ENCODE measurements around the gene ANKS1A. TPM values are rescaled to one million over a fixed set of nuclear protein-coding genes. Genes with fewer than 3 reads are reported as not detected.

ANKS1A gene
- total RNA-seq, 1 experiment from 2014 or later = 26.5 TPM

DNA sequence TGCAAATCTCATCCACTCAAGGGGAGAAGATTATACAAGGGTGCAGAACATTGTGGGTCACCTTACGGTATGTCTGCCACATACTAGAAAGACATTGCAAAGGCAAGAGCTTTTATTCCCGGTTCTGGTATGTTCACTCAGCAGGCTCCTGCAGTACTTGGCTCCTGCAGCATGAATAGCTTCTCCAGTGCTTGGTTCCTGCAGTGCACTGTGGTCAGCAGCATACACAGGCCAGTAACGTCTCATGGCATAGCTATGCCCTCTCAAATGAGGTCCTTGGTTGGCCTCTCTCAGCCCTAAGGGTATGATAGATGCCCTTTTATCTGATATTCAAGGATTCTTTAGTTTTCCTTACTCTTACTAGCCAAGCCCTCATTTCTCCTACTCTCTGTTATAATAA is 239.4 kb downstream of the ANKS1A start:
- WGBS (ENCODE audit: extremely low coverage, insufficient read length, low lambda C conversion rate) = no CpG with 5 or more reads among the region's 3 CpGs

More for the DNA sequence above, 239.4 kb downstream of the ANKS1A start:
- no peak overlapping the region for H3K4ac ChIP-seq (ENCODE audit: low read depth, low read length)
- H3K56ac ChIP-seq (ENCODE audit: insufficient read length, low read depth, low read length) = no peak overlapping the region
- no peak overlapping the region for H3K14ac ChIP-seq (ENCODE audit: insufficient read depth, low read length)
- H3K9ac ChIP-seq (ENCODE audit: extremely low read depth, insufficient read length, low read length) = no peak overlapping the region
- no peak overlapping the region for H4K8ac ChIP-seq (replicated peaks; ENCODE audit: insufficient read length, low read depth, low read length)
- no peak overlapping the region for H3K27ac ChIP-seq (ENCODE audit: insufficient read length, low read depth, low read length)
- H4K20me1 ChIP-seq (ENCODE audit: control insufficient read depth, insufficient read depth, insufficient read length) = no peaks in the 10 kb centered on the region
- H3K27me3 ChIP-seq (ENCODE audit: insufficient read depth, low read length) = no peaks in the 10 kb centered on the region
- no peak overlapping the region for H3T11ph ChIP-seq (ENCODE audit: low read length)
- H3K18ac ChIP-seq (ENCODE audit: insufficient read length, low read depth, low read length) = no peak overlapping the region
- no peaks in the 10 kb centered on the region for H3K79me1 ChIP-seq (ENCODE audit: insufficient read depth, low read depth, low read length, poor library complexity, severe bottlenecking)
- no peaks in the 10 kb centered on the region for H3K9me3 Mint-ChIP-seq
- H3K23ac ChIP-seq (ENCODE audit: insufficient read length, low read depth, low read length) = no peak overlapping the region
- H2BK120ac ChIP-seq (ENCODE audit: low read depth, low read length, poor library complexity, severe bottlenecking) = no peak overlapping the region
- H3K4me1 Mint-ChIP-seq = peaks cover 0 to 3% of the 10 kb centered on the region in 2 experiments; a peak in 1 of 4 replicates
- no peaks in the 10 kb centered on the region for H3K36me3 Mint-ChIP-seq (ENCODE audit: insufficient read depth in 1 of 3, low read depth in 3 of 3)
- H2AFZ ChIP-seq (ENCODE audit: low read length) = no peak overlapping the region
- H3K4me1 ChIP-seq (ENCODE audit: insufficient read depth, low read length) = no peaks in the 10 kb centered on the region
- H2BK5ac ChIP-seq (ENCODE audit: insufficient read length, low read length) = no peak overlapping the region
- no peak overlapping the region for H4K91ac ChIP-seq (ENCODE audit: insufficient read length, low read depth, low read length)
- no peaks in the 10 kb centered on the region for H3K23me2 ChIP-seq (ENCODE audit: insufficient read length, low read depth, low read length, poor library complexity, severe bottlenecking)
- H3K4me2 ChIP-seq (ENCODE audit: insufficient read depth, insufficient read length, low read length) = no peak overlapping the region
- TF ChIP-seq, protein P1, sequence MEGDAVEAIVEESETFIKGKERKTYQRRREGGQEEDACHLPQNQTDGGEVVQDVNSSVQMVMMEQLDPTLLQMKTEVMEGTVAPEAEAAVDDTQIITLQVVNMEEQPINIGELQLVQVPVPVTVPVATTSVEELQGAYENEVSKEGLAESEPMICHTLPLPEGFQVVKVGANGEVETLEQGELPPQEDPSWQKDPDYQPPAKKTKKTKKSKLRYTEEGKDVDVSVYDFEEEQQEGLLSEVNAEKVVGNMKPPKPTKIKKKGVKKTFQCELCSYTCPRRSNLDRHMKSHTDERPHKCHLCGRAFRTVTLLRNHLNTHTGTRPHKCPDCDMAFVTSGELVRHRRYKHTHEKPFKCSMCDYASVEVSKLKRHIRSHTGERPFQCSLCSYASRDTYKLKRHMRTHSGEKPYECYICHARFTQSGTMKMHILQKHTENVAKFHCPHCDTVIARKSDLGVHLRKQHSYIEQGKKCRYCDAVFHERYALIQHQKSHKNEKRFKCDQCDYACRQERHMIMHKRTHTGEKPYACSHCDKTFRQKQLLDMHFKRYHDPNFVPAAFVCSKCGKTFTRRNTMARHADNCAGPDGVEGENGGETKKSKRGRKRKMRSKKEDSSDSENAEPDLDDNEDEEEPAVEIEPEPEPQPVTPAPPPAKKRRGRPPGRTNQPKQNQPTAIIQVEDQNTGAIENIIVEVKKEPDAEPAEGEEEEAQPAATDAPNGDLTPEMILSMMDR (conservative IDR thresholded peaks at IDR 0.05) = no peak
- no peak overlapping the region for H2BK20ac ChIP-seq (ENCODE audit: low read depth, low read length, poor library complexity, severe bottlenecking)
- H3K9me3 ChIP-seq (ENCODE audit: control insufficient read depth, low read depth, low read length) = no peaks in the 10 kb centered on the region
- no peaks in the 10 kb centered on the region; the same call in 1 of the 2 replicates for H3K27me3 Mint-ChIP-seq (ENCODE audit: low read depth)
- no peak overlapping the region for H3K27ac Mint-ChIP-seq
- no peak overlapping the region for H3K4me3 Mint-ChIP-seq
- no peak overlapping the region for H2BK12ac ChIP-seq (ENCODE audit: insufficient read length, low read depth, low read length)
- H3K79me2 ChIP-seq (ENCODE audit: insufficient read depth, low read length) = no peaks in the 10 kb centered on the region
- H2AK5ac ChIP-seq (ENCODE audit: insufficient read length, low read length) = no peak overlapping the region
- no peak overlapping the region for H2BK15ac ChIP-seq (ENCODE audit: low read depth, low read length)
- H4K5ac ChIP-seq (ENCODE audit: insufficient read length, low read depth, low read length) = no peak overlapping the region
- no peak for DNase-seq

Data from H9 (cell line).